Astrocyte (in vitro differentiated cells and primary cell): ENCODE measurements around the gene MEGF6. TPM values are rescaled to one million over a fixed set of nuclear protein-coding genes. Genes with fewer than 3 reads are reported as not detected.

Source experiments
- DNase-seq: peaks from one replicate; pipeline ENCODE4 v3.0.0-alpha.2; 2010; ENCODE audit warnings: low read depth
- FAIRE-seq: peaks from 2 replicates; lab custom pipeline; 2011; peaks lifted over from hg19 to GRCh38; lab: Jason Lieb, UNC
- H2AFZ ChIP-seq: 2 replicates; pipeline ENCODE4 v1.6.0; 2012; ENCODE audit warnings: low read depth, low read length, inconsistent platforms
- H3K27ac ChIP-seq: 2 replicates; pipeline ENCODE4 v1.5.1; 2011; ENCODE audit warnings: low read depth, low read length, inconsistent platforms
- H3K27me3 ChIP-seq: 2 replicates; pipeline ENCODE4 v1.6.0; 2011; ENCODE audit warnings: low read length, inconsistent platforms; ENCODE audit not compliant: insufficient read depth
- H3K36me3 ChIP-seq: 2 replicates; pipeline ENCODE4 v1.5.1; 2011; ENCODE audit warnings: low read length, inconsistent platforms; ENCODE audit not compliant: insufficient read depth
- H3K4me1 ChIP-seq: 2 replicates; pipeline ENCODE4 v1.5.1; 2011; ENCODE audit warnings: low read length, inconsistent platforms; ENCODE audit not compliant: insufficient read depth
- H3K4me2 ChIP-seq: 2 replicates; pipeline ENCODE4 v1.6.0; 2012; ENCODE audit warnings: low read length, inconsistent platforms
- H3K4me3 ChIP-seq: 2 replicates; pipeline ENCODE4 v1.5.1; 2011; ENCODE audit warnings: low read depth, mild to moderate bottlenecking, low read length, inconsistent platforms; ENCODE audit not compliant: insufficient read depth
- H3K79me2 ChIP-seq: 2 replicates; pipeline ENCODE4 v1.6.0; 2012; ENCODE audit warnings: mild to moderate bottlenecking, low read length, inconsistent platforms; ENCODE audit not compliant: insufficient read depth
- H3K9ac ChIP-seq: 2 replicates; pipeline ENCODE4 v1.6.0; 2012; ENCODE audit warnings: mild to moderate bottlenecking, low read length, inconsistent platforms
- H3K9me3 ChIP-seq: 2 replicates; pipeline ENCODE4 v1.5.1; 2012; ENCODE audit warnings: low read depth, mild to moderate bottlenecking, low read length, inconsistent platforms; ENCODE audit not compliant: insufficient read depth
- H4K20me1 ChIP-seq: 2 replicates; pipeline ENCODE4 v1.6.0; 2012; ENCODE audit warnings: low read length, inconsistent platforms; ENCODE audit not compliant: insufficient read depth
- H3K27ac Mint-ChIP-seq: one replicate; pipeline ENCODE4 v1.8.0; 2021; ENCODE audit warnings: mild to moderate bottlenecking, mixed read lengths; ENCODE audit not compliant: unreplicated experiment
- H3K27me3 Mint-ChIP-seq: one replicate; pipeline ENCODE4 v1.8.0; 2021; ENCODE audit warnings: low read depth, mixed read lengths; ENCODE audit not compliant: unreplicated experiment
- H3K36me3 Mint-ChIP-seq: one replicate; pipeline ENCODE4 v1.8.0; 2021; ENCODE audit warnings: low read depth, mixed read lengths; ENCODE audit not compliant: unreplicated experiment
- H3K4me1 Mint-ChIP-seq: one replicate; pipeline ENCODE4 v1.8.0; 2021; ENCODE audit warnings: low read depth, mixed read lengths; ENCODE audit not compliant: unreplicated experiment
- H3K4me3 Mint-ChIP-seq: one replicate; pipeline ENCODE4 v1.8.0; 2021; ENCODE audit warnings: mild to moderate bottlenecking, moderate library complexity, mixed read lengths; ENCODE audit not compliant: unreplicated experiment
- H3K9me3 Mint-ChIP-seq: one replicate; pipeline ENCODE4 v1.8.0; 2021; ENCODE audit warnings: mild to moderate bottlenecking, mixed read lengths; ENCODE audit not compliant: unreplicated experiment
- EZH2 ChIP-seq: IDR thresholded peaks from 2 replicates; pipeline ENCODE4 v1.6.1; 2012; ENCODE audit warnings: mild to moderate bottlenecking, low read length, inconsistent platforms; ENCODE audit not compliant: insufficient read depth
- total RNA-seq: library from RNA; stranded (reverse); gene quantifications from 2 replicates; pipeline ENCODE4 v1.2.1, GENCODE V29; 2021
- TF ChIP-seq, protein P1 (sequence below): IDR thresholded peaks from 2 replicates; pipeline ENCODE4 v1.5.1; 2011; ENCODE audit warnings: low read depth, mild to moderate bottlenecking, inconsistent platforms, low read length, moderate library complexity; ENCODE audit not compliant: insufficient read depth

MEGF6 gene
- total RNA-seq, 1 donor from 2014 or later, result 14.8 TPM

DNA sequence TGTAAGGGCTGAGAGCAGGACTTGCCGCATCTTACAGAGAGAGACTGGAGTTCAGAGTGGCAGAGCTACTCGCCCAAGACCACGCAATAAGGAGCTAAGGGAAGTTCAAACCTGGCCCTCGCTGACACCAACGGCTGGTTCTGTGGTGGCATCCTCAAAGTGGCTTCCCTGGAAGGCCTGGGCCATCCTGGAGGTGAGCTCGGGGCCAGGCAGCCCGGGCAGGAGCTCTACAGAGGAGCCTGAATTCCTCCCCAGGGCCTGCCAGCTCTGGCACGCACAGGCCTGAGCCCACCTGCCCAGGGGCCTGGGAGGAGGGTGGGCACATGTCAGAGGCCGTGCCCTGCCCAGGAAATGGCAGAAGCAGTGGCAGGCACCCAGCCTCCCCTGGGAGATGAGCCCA is 68.6 kb downstream of the MEGF6 start:
- H3K9me3 Mint-ChIP-seq, result no peaks in the 10 kb centered on the region
- H3K27ac Mint-ChIP-seq, result no peak overlapping the region

DNA sequence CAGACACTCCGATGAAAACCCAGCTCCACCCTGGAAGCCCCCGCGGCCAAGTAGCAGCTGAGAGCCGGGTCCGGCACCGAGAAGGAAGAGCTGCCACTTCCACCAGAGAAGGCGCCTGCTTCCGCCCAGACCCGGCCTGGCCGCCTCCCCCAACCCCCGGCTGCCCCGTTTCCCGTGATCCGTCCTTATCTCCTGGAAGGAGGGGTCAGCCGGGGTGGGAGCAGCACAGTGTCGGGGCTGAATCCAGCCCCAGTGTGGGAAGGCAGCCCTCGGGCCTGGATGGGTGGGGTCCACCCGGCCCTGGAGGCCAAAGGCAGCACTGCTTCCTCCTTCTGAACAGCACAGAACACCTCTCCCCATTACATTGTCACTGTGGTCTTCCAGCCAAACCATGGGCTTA is 69.4 kb downstream of the MEGF6 start:
- FAIRE-seq, result no peak
- no peaks in the 10 kb centered on the region for H3K9me3 Mint-ChIP-seq
- TF ChIP-seq EZH2, result no peak
- TF ChIP-seq, protein P1, sequence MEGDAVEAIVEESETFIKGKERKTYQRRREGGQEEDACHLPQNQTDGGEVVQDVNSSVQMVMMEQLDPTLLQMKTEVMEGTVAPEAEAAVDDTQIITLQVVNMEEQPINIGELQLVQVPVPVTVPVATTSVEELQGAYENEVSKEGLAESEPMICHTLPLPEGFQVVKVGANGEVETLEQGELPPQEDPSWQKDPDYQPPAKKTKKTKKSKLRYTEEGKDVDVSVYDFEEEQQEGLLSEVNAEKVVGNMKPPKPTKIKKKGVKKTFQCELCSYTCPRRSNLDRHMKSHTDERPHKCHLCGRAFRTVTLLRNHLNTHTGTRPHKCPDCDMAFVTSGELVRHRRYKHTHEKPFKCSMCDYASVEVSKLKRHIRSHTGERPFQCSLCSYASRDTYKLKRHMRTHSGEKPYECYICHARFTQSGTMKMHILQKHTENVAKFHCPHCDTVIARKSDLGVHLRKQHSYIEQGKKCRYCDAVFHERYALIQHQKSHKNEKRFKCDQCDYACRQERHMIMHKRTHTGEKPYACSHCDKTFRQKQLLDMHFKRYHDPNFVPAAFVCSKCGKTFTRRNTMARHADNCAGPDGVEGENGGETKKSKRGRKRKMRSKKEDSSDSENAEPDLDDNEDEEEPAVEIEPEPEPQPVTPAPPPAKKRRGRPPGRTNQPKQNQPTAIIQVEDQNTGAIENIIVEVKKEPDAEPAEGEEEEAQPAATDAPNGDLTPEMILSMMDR, result no peak
- Histone ChIP-seq H2AFZ (no peak overlapping the region), H3K4me1 (peaks cover 21% of the 10 kb centered on the region), H3K9ac (peak overlapping the region; percentile 69), H3K4me2 (no peak overlapping the region), H3K9me3 (no peaks in the 10 kb centered on the region), H3K79me2 (no peaks in the 10 kb centered on the region), H4K20me1 (no peaks in the 10 kb centered on the region), H3K27ac (no peak overlapping the region), H3K27me3 (no peaks in the 10 kb centered on the region), H3K4me3 (no peak overlapping the region), H3K36me3 (no peaks in the 10 kb centered on the region)
- peaks cover 6% of the 10 kb centered on the region for H3K27me3 Mint-ChIP-seq
- peaks cover 5% of the 10 kb centered on the region for H3K4me1 Mint-ChIP-seq
- no peak overlapping the region for H3K27ac Mint-ChIP-seq
- no peak overlapping the region for H3K4me3 Mint-ChIP-seq
- no peaks in the 10 kb centered on the region for H3K36me3 Mint-ChIP-seq
- DNase-seq, result no peak

More for the DNA sequence above, 68.6 kb downstream of the MEGF6 start:
- Mint-ChIP-seq H3K27me3 (peaks cover 6% of the 10 kb centered on the region), H3K4me3 (no peak overlapping the region), H3K4me1 (peaks cover 5% of the 10 kb centered on the region), H3K36me3 (no peaks in the 10 kb centered on the region)
- no peak for DNase-seq
- H3K4me3 ChIP-seq, result no peak overlapping the region
- H3K4me2 ChIP-seq, result peak overlapping the region; percentile 72
- no peaks in the 10 kb centered on the region for H3K9me3 ChIP-seq
- peak overlapping the region; percentile 69 for H3K9ac ChIP-seq
- TF ChIP-seq EZH2, result no peak
- TF ChIP-seq, protein P1, result no peak
- H3K36me3 ChIP-seq, result no peaks in the 10 kb centered on the region
- H2AFZ ChIP-seq, result peak overlapping the region; percentile 51
- FAIRE-seq, result no peak
- peak overlapping the region; percentile 74 for H3K27ac ChIP-seq
- no peaks in the 10 kb centered on the region for H3K27me3 ChIP-seq
- H3K4me1 ChIP-seq, result peaks cover 24% of the 10 kb centered on the region
- no peaks in the 10 kb centered on the region for H4K20me1 ChIP-seq
- no peaks in the 10 kb centered on the region for H3K79me2 ChIP-seq

DNA sequence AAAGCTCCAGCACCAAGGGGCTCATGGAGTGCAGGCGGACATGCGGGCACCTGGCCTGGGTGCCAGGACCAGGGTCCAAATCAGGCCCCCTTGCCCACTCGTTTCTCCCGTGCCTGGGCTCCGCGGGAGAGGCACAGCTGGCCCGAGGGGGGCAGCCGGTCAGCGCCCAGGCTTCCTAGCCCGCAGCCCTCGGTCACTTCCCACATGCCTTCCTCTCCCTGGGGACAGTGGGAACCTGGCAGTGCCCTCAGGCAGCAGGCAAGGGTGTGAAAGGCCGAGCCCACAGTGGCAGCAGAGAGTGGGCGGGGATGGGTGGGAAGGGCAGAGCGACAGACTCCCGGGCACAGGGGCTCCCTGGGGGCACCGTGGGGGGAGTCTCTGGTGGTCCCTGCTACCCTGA is 69.8 kb downstream of the MEGF6 start:
- Mint-ChIP-seq H3K27ac (no peak overlapping the region), H3K36me3 (no peaks in the 10 kb centered on the region), H3K4me3 (no peak overlapping the region), H3K9me3 (no peaks in the 10 kb centered on the region), H3K4me1 (peaks cover 5% of the 10 kb centered on the region), H3K27me3 (peaks cover 6% of the 10 kb centered on the region)
- Histone ChIP-seq H3K27me3 (no peaks in the 10 kb centered on the region), H2AFZ (no peak overlapping the region), H3K36me3 (no peaks in the 10 kb centered on the region), H3K4me2 (no peak overlapping the region), H3K4me3 (no peak overlapping the region), H3K9me3 (no peaks in the 10 kb centered on the region), H3K4me1 (peaks cover 21% of the 10 kb centered on the region), H3K9ac (no peak overlapping the region), H3K27ac (no peak overlapping the region), H3K79me2 (no peaks in the 10 kb centered on the region), H4K20me1 (no peaks in the 10 kb centered on the region)
- DNase-seq (no peak), FAIRE-seq (no peak)
- TF ChIP-seq, protein P1, result no peak
- no peak for TF ChIP-seq EZH2
